BLaER1 treated with 17β-estradiol and CSF1 and Interleukin-3, amounts not matched to agents 10 nM and 100 nM (cell line): ENCODE data around the gene MRPL58.
"Not testable (repeated sequence)": the region's sequence is repeated elsewhere in the genome, so short reads cannot be mapped to it uniquely, and the experiment has no call there.

Source experiments
- H3K27ac ChIP-seq, 11 experiments: shearing (Covaris generic); formaldehyde crosslinking; 2 replicates each; pipeline ENCODE4 v1.8.1; 2022
- H3K27me3 ChIP-seq, 11 experiments: shearing (Covaris generic); formaldehyde crosslinking; 2 replicates each; pipeline ENCODE4 v1.8.1; 2022
- H3K36me3 ChIP-seq, 11 experiments: shearing (Covaris generic); formaldehyde crosslinking; 2 replicates each; pipeline ENCODE4 v1.8.1; 2022
- H3K4me1 ChIP-seq, 10 experiments: shearing (Covaris generic); formaldehyde crosslinking; 2 replicates each; pipeline ENCODE4 v1.8.1; 2022
- H3K4me2 ChIP-seq, 11 experiments: shearing (Covaris generic); formaldehyde crosslinking; 2 replicates each; pipeline ENCODE4 v1.8.1; 2022
- H3K4me3 ChIP-seq, 10 experiments: shearing (Covaris generic); formaldehyde crosslinking; 2 replicates each; pipeline ENCODE4 v1.8.1; 2022
- H3K9ac ChIP-seq, 11 experiments: shearing (Covaris generic); formaldehyde crosslinking; 2 replicates each; pipeline ENCODE4 v1.8.1; 2022
- H3K9me3 ChIP-seq, 11 experiments: shearing (Covaris generic); formaldehyde crosslinking; replicated peaks in 1 of 11; 2 replicates each; pipeline ENCODE4 v1.8.1; 2022
- H4K20me1 ChIP-seq, 11 experiments: shearing (Covaris generic); formaldehyde crosslinking; 2 replicates each; pipeline ENCODE4 v1.8.1; 2022
- Cebpa-rat ChIP-seq, 11 experiments: shearing (Covaris generic); IDR thresholded peaks; 2 replicates each; pipeline ENCODE4 v1.8.1; 2022

Gene MRPL58

GRCh38 chr17:75045946-75046406 is 33.5 kb downstream of the MRPL58 start:
- peak overlapping the region; percentile 72 to 89 (median 84); a peak in 21 of 22 replicates for H3K27ac ChIP-seq
- H3K36me3 ChIP-seq: peaks cover 27 to 41% (median 33%) of the 10 kb centered on the region in 11 experiments
- peak overlapping the region; percentile 78 to 95 (median 93) for H3K4me2 ChIP-seq
- peaks cover 18 to 38% (median 29%) of the 10 kb centered on the region in 10 experiments for H3K4me1 ChIP-seq
- TF ChIP-seq Cebpa-rat (IDR thresholded peaks at IDR 0.05): 0 out of 22 replicates have a peak, but pooled peaks of 1 of the 11 experiments have one; percentile 61
- H3K9me3 ChIP-seq, H3K27me3 ChIP-seq: not testable (repeated sequence)
- peaks cover 0 to 17% (median 7%) of the 10 kb centered on the region in 11 experiments; a peak in 12 of 22 replicates for H4K20me1 ChIP-seq
- H3K4me3 ChIP-seq: peak overlapping the region; percentile 84 to 99 (median 92)
- peak overlapping the region; percentile 83 to 94 (median 91) for H3K9ac ChIP-seq

GRCh38 chr17:75046407-75047289 is 34.2 kb downstream of the MRPL58 start, which contains the start of the genes ATP5PD and KCTD2:
ATP5PD (minus strand) TSS chr17:75046969; CDS start chr17:75042650, 4,319 bp downstream.
KCTD2 (plus strand) TSS chr17:75047225; CDS start chr17:75047251, 26 bp downstream.
- peak in 1 of 11 experiments; percentile 27; a peak in 1 of 22 replicates for TF ChIP-seq Cebpa-rat (IDR thresholded peaks at IDR 0.05)
- peak within 1 kb of the TSS; percentile 90 to 99 (median 96) for H3K4me2 ChIP-seq

GRCh38 chr17:75047398-75048098 is 35.1 kb downstream of the MRPL58 start:
- TF ChIP-seq Cebpa-rat (IDR thresholded peaks at IDR 0.05): no peak
- Histone ChIP-seq H3K9me3 (no peaks in the 10 kb centered on the region), H3K4me1 (peaks cover 18 to 38% (median 27%) of the 10 kb centered on the region in 10 experiments), H4K20me1 (peaks cover 0 to 14% (median 5%) of the 10 kb centered on the region in 11 experiments; a peak in 11 of 22 replicates), H3K4me3 (peak overlapping the region; percentile 84 to 99 (median 92)), H3K36me3 (peaks cover 25 to 42% (median 32%) of the 10 kb centered on the region in 11 experiments), H3K9ac (peak overlapping the region; percentile 83 to 94 (median 91)), H3K27me3 (no peaks in the 10 kb centered on the region), H3K4me2 (peak overlapping the region; percentile 90 to 99 (median 96)), H3K27ac (peak overlapping the region; percentile 72 to 89 (median 84))

More at GRCh38 chr17:75046407-75047289, 34.2 kb downstream of the MRPL58 start, which contains the start of the genes ATP5PD and KCTD2:
- Histone ChIP-seq H3K4me3 (peak within 1 kb of the TSS; percentile 84 to 99 (median 92)), H3K27me3 (no peaks in the 10 kb centered on the region), H4K20me1 (peaks cover 0 to 16% (median 7%) of the 10 kb centered on the region in 11 experiments; a peak in 12 of 22 replicates), H3K9me3 (no peaks in the 10 kb centered on the region), H3K27ac (peak within 1 kb of the TSS; percentile 72 to 89 (median 84)), H3K9ac (peak within 1 kb of the TSS; percentile 83 to 94 (median 91)), H3K4me1 (peaks cover 18 to 38% (median 28%) of the 10 kb centered on the region in 10 experiments), H3K36me3 (peaks cover 26 to 41% (median 33%) of the 10 kb centered on the region in 11 experiments)

- H3K9me3 ChIP-seq: no peaks in the 10 kb centered on the region
- H3K27me3 ChIP-seq: no peaks in the 10 kb centered on the region
- H3K4me1 ChIP-seq: peaks cover 18 to 38% (median 27%) of the 10 kb centered on the region in 10 experiments
- H3K4me2 ChIP-seq: peak overlapping the region; percentile 90 to 99 (median 96)
- H3K36me3 ChIP-seq: peaks cover 32 to 45% (median 39%) of the 10 kb centered on the region in 11 experiments
- H4K20me1 ChIP-seq: peaks cover 0 to 6% (median under 1%) of the 10 kb centered on the region in 11 experiments; a peak in 6 of 22 replicates
- peak overlapping the region in 7 of 11 experiments; percentile 32 to 89 (median 84); a peak in 10 of 22 replicates for H3K27ac ChIP-seq
- peak overlapping the region in 10 of 11 experiments; percentile 83 to 94 (median 91); a peak in 21 of 22 replicates for H3K9ac ChIP-seq
- peak overlapping the region; percentile 84 to 99 (median 92); a peak in 19 of 20 replicates for H3K4me3 ChIP-seq
- TF ChIP-seq Cebpa-rat (IDR thresholded peaks at IDR 0.05): no peak
Measured at GRCh38 chr17:75048249-75048878, 35.9 kb downstream of the MRPL58 start.

GRCh38 chr17:75049057-75049456 is 36.6 kb downstream of the MRPL58 start:
- Histone ChIP-seq H3K4me2 (peak overlapping the region; percentile 12 to 99 (median 96); a peak in 19 of 22 replicates), H3K4me1 (peaks cover 18 to 38% (median 27%) of the 10 kb centered on the region in 10 experiments), H3K27me3 (no peaks in the 10 kb centered on the region), H3K9me3 (no peaks in the 10 kb centered on the region), H3K4me3 (no peak overlapping the region), H3K27ac (no peak overlapping the region), H3K9ac (peak overlapping the region in 7 of 11 experiments; percentile 8 to 94 (median 92); a peak in 7 of 22 replicates), H4K20me1 (peaks cover 0 to 5% (median 0%) of the 10 kb centered on the region in 11 experiments; a peak in 3 of 22 replicates), H3K36me3 (peaks cover 39 to 52% (median 46%) of the 10 kb centered on the region in 11 experiments)
- no peak for TF ChIP-seq Cebpa-rat (IDR thresholded peaks at IDR 0.05)

DNA sequence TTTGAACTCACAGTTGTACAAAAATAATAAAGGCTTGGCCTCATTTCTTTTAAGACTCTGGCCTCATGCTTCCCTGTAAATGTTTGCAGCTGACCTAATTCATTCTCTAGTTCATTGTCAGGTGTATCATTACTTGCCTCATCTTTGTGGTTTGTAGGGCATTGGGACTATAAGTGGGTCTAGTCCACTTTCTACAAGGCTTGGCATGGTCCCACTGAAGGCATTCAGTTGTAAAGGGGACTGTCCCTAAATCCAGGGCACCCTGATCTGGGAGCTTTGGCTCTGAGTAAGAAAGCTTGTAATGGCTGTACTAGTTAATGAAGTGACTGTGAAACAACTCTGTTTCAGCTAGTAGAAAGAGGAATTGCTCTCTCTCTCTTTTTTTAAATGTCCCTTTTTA is 37.2 kb downstream of the MRPL58 start:
- peak overlapping the region in 1 of 11 experiments; percentile 3; a peak in 1 of 22 replicates for H3K4me2 ChIP-seq
- H3K4me1 ChIP-seq: peaks cover 18 to 38% (median 27%) of the 10 kb centered on the region in 10 experiments
- TF ChIP-seq Cebpa-rat (IDR thresholded peaks at IDR 0.05): no peak
- H4K20me1 ChIP-seq: peaks cover 0 to 5% (median 0%) of the 10 kb centered on the region in 11 experiments; a peak in 3 of 22 replicates
- H3K36me3 ChIP-seq: peaks cover 44 to 59% (median 53%) of the 10 kb centered on the region in 11 experiments
- H3K4me3 ChIP-seq: no peak overlapping the region
- peak overlapping the region in 3 of 11 experiments; percentile 14 to 93 (median 92); a peak in 1 of 22 replicates for H3K9ac ChIP-seq
- no peaks in the 10 kb centered on the region for H3K9me3 ChIP-seq
- H3K27ac ChIP-seq: no peak overlapping the region
- H3K27me3 ChIP-seq: no peaks in the 10 kb centered on the region

GRCh38 chr17:75051941-75052340 is 39.5 kb downstream of the MRPL58 start:
- peaks cover 65 to 80% (median 73%) of the 10 kb centered on the region in 11 experiments for H3K36me3 ChIP-seq
- H3K27me3 ChIP-seq: no peaks in the 10 kb centered on the region
- no peak for TF ChIP-seq Cebpa-rat (IDR thresholded peaks at IDR 0.05)

More at GRCh38 chr17:75051941-75052340, 39.5 kb downstream of the MRPL58 start:
- H3K27ac ChIP-seq: no peak overlapping the region
- no peak overlapping the region for H3K4me3 ChIP-seq
- H3K4me1 ChIP-seq: peaks cover 11 to 23% (median 18%) of the 10 kb centered on the region in 10 experiments
- H3K4me2 ChIP-seq: no peak overlapping the region
- H3K9me3 ChIP-seq: no peaks in the 10 kb centered on the region
- H3K9ac ChIP-seq: no peak overlapping the region
- no peaks in the 10 kb centered on the region for H4K20me1 ChIP-seq
